Endothelial cell (in vitro differentiated cells): ENCODE results near the gene PPP5C. TPM values are rescaled to one million over a fixed set of nuclear protein-coding genes. Genes with fewer than 3 reads are reported as not detected.
A peak's percentile ranks its signal among the peaks of the same experiment; 100 is the strongest.

Source experiments
- DNase-seq: peaks from one replicate; pipeline ENCODE4 v3.0.0; 2021; ENCODE audit warnings: low spot score
- H3K27ac Mint-ChIP-seq: one replicate; pipeline ENCODE4 v1.8.0; 2021; ENCODE audit warnings: mixed read lengths, inconsistent platforms; ENCODE audit not compliant: unreplicated experiment
- H3K27me3 Mint-ChIP-seq: one replicate; pipeline ENCODE4 v1.8.0; 2021; ENCODE audit warnings: mild to moderate bottlenecking, moderate library complexity, mixed read lengths, inconsistent platforms; ENCODE audit not compliant: unreplicated experiment
- H3K36me3 Mint-ChIP-seq: one replicate; pipeline ENCODE4 v1.8.0; 2021; ENCODE audit warnings: mild to moderate bottlenecking, low read depth, mixed read lengths, inconsistent platforms; ENCODE audit not compliant: unreplicated experiment
- H3K4me1 Mint-ChIP-seq: one replicate; pipeline ENCODE4 v1.8.0; 2021; ENCODE audit warnings: mild to moderate bottlenecking, mixed read lengths, inconsistent platforms; ENCODE audit not compliant: unreplicated experiment
- H3K4me3 Mint-ChIP-seq: one replicate; pipeline ENCODE4 v1.8.0; 2021; ENCODE audit warnings: mild to moderate bottlenecking, mixed read lengths, inconsistent platforms; ENCODE audit not compliant: unreplicated experiment
- H3K9me3 Mint-ChIP-seq: one replicate; pipeline ENCODE4 v1.8.0; 2021; ENCODE audit warnings: mixed read lengths, inconsistent platforms; ENCODE audit not compliant: unreplicated experiment
- CTCF ChIP-seq: fragments of 200-600 bp; sonication (generic); IDR thresholded peaks from one replicate; pipeline ENCODE4 v1.5.0; 2021; ENCODE audit warnings: antibody characterized with exemption; ENCODE audit not compliant: unreplicated experiment
- total RNA-seq: library from RNA; stranded (reverse); fragmentation: NEBNext Ultra II Directional; extraction: Animal tissue kit (Norgen Biotek cat#: 25700); gene quantifications from one replicate; pipeline ENCODE4 v1.2.1, GENCODE V29; 2021; ENCODE audit not compliant: unreplicated experiment

PPP5C gene
- total RNA-seq, 1 donor from 2014 or later = 66.7 TPM

- no peak overlapping the region for H3K4me3 Mint-ChIP-seq
- H3K27ac Mint-ChIP-seq = no peak overlapping the region
- no peak for TF ChIP-seq CTCF
- peaks cover 7% of the 10 kb centered on the region for H3K4me1 Mint-ChIP-seq
- no peaks in the 10 kb centered on the region for H3K9me3 Mint-ChIP-seq
- peaks cover 5% of the 10 kb centered on the region for H3K27me3 Mint-ChIP-seq
- H3K36me3 Mint-ChIP-seq = peaks cover 37% of the 10 kb centered on the region
- DNase-seq = no peak
These were observed 31.4 kb downstream of the PPP5C start for GRCh38 chr19:46378268-46378667.

GRCh38 chr19:46380690-46381089, 33.8 kb downstream of the PPP5C start:
- DNase-seq = no peak
- Mint-ChIP-seq H3K4me3 (no peak overlapping the region), H3K27me3 (peaks cover 8% of the 10 kb centered on the region), H3K9me3 (no peaks in the 10 kb centered on the region), H3K36me3 (peaks cover 47% of the 10 kb centered on the region), H3K27ac (no peak overlapping the region), H3K4me1 (no peaks in the 10 kb centered on the region)
- TF ChIP-seq CTCF = no peak

- H3K9me3 Mint-ChIP-seq = no peaks in the 10 kb centered on the region
- peaks cover 45% of the 10 kb centered on the region for H3K36me3 Mint-ChIP-seq
- H3K4me1 Mint-ChIP-seq = no peaks in the 10 kb centered on the region
- TF ChIP-seq CTCF = no peak
- DNase-seq = no peak
- no peak overlapping the region for H3K27ac Mint-ChIP-seq
- H3K4me3 Mint-ChIP-seq = no peak overlapping the region
- peaks cover 6% of the 10 kb centered on the region for H3K27me3 Mint-ChIP-seq
These were observed 34.5 kb downstream of the PPP5C start for GRCh38 chr19:46381346-46381745.

- H3K27ac Mint-ChIP-seq = no peak overlapping the region
- H3K4me1 Mint-ChIP-seq = no peaks in the 10 kb centered on the region
- peak overlapping the region; percentile 26 for H3K4me3 Mint-ChIP-seq
- TF ChIP-seq CTCF = no peak
- peaks cover 43% of the 10 kb centered on the region for H3K36me3 Mint-ChIP-seq
- no peak for DNase-seq
- H3K9me3 Mint-ChIP-seq = no peaks in the 10 kb centered on the region
- H3K27me3 Mint-ChIP-seq = peaks cover 6% of the 10 kb centered on the region
These were observed 35.0 kb downstream of the PPP5C start for GRCh38 chr19:46381756-46382345.

- H3K27ac Mint-ChIP-seq = no peak overlapping the region
- peaks cover 50% of the 10 kb centered on the region for H3K36me3 Mint-ChIP-seq
- no peaks in the 10 kb centered on the region for H3K9me3 Mint-ChIP-seq
- no peaks in the 10 kb centered on the region for H3K4me1 Mint-ChIP-seq
- peaks cover 11% of the 10 kb centered on the region for H3K27me3 Mint-ChIP-seq
- no peak for TF ChIP-seq CTCF
- DNase-seq = no peak
- H3K4me3 Mint-ChIP-seq = no peak overlapping the region
These were observed 36.4 kb downstream of the PPP5C start for GRCh38 chr19:46383171-46383815.
